ENCODE results near the gene PLEKHA6.

The PLEKHA6 gene

DNA sequence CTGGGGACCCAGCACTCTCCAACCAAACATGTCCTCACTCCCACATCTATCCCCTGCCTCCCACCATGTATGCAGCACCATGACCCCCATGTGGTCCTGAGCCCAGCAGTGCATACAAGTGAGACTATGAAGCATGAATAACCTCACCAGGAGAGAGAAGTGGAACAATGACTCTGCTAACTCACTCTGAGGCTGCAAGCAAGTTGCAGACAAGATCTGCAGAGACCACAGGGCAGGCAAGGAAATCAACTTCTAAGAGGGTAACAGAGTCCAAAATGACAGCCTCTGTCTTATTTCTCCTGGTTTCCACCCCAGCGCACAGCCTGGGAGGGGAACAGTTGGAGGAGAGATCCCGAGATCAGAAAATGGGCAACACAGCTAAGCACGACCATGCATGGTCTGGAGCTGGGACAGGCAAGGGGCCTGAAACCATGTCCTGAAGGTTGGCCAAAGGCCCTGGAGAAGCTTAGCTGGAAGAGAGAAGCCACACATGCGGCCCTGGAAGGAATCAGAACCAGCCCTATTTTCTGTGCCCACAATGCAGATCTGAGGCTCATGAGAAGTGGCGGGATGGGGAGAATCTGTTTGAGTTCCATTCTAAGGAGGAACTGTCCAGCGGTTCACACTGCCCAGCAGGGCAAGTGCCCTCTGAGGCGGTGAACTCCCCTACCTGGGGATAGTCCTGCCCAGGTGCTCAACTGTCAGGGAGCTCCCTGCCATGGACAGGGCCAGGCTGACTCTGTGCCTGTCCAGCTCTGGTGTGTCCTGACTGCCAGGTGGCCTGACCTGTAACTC is 181.0 kb downstream of the PLEKHA6 start:
- no peaks in the 10 kb centered on the region for H3K4me1 ChIP-seq (ENCODE audit: low read length)
- H4K20me1 ChIP-seq (ENCODE audit: insufficient read depth, low read length), result no peaks in the 10 kb centered on the region
- TF ChIP-seq EZH2phosphoT487 (IDR thresholded peaks at IDR 0.05; ENCODE audit: low read length) (no peak), EZH2 (optimal IDR thresholded peaks at IDR 0.05; ENCODE audit: low read depth, low read length) (no peak)
- TF ChIP-seq, protein P1, sequence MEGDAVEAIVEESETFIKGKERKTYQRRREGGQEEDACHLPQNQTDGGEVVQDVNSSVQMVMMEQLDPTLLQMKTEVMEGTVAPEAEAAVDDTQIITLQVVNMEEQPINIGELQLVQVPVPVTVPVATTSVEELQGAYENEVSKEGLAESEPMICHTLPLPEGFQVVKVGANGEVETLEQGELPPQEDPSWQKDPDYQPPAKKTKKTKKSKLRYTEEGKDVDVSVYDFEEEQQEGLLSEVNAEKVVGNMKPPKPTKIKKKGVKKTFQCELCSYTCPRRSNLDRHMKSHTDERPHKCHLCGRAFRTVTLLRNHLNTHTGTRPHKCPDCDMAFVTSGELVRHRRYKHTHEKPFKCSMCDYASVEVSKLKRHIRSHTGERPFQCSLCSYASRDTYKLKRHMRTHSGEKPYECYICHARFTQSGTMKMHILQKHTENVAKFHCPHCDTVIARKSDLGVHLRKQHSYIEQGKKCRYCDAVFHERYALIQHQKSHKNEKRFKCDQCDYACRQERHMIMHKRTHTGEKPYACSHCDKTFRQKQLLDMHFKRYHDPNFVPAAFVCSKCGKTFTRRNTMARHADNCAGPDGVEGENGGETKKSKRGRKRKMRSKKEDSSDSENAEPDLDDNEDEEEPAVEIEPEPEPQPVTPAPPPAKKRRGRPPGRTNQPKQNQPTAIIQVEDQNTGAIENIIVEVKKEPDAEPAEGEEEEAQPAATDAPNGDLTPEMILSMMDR (IDR thresholded peaks at IDR 0.05; ENCODE audit: low read length), result no peak
- no peak for DNase-seq
- no peak overlapping the region for H3K27ac ChIP-seq (ENCODE audit: low read length)
- no peaks in the 10 kb centered on the region for H3K36me3 ChIP-seq (replicated peaks; ENCODE audit: insufficient read depth, low read length)
- no peak overlapping the region for H3K4me2 ChIP-seq (ENCODE audit: low read depth, low read length)
- no peaks in the 10 kb centered on the region for H3K79me2 ChIP-seq (ENCODE audit: low read length)
- no peaks in the 10 kb centered on the region for H3K9me2 ChIP-seq (replicated peaks; ENCODE audit: insufficient read depth, low read length)
- H3F3A ChIP-seq (ENCODE audit: insufficient read depth, low read length), result no peaks in the 10 kb centered on the region
- no peak overlapping the region for H3K4me3 ChIP-seq (ENCODE audit: low read length)
- no peak overlapping the region for H3K9ac ChIP-seq (ENCODE audit: low read length)
- H3K9me3 ChIP-seq (replicated peaks; ENCODE audit: insufficient read depth, low read length), result no peaks in the 10 kb centered on the region
- peaks cover 15% of the 10 kb centered on the region; the same call in 1 of the 2 replicates for H3K27me3 ChIP-seq (replicated peaks; ENCODE audit: insufficient read depth, low read length)
- H2AFZ ChIP-seq (ENCODE audit: low read length), result no peak overlapping the region

DNA sequence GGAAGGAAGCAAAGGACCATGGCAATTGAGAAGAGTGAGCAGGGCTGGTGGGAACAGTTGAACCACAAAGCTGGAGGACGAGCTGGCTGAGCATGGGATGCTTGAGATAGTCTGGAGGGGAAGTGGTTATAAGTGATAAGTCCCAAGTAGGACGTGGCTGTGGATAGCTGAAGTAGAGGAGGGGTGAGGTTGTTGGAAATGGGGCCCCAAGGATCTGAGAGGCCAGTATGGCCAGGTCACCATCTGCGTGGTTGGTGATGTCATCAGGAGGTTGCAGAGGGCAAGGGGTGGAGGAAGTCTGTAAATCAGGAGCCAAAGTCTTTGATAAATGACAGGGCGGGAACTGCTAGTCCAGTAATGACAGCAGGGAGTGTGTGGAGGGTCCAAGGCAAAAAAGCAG is 182.6 kb downstream of the PLEKHA6 start:
- Histone ChIP-seq H3K9ac (ENCODE audit: low read length) (no peak overlapping the region), H3K4me2 (ENCODE audit: low read depth, low read length) (no peak overlapping the region), H3K4me3 (ENCODE audit: low read length) (no peak overlapping the region), H3K9me2 (replicated peaks; ENCODE audit: insufficient read depth, low read length) (no peaks in the 10 kb centered on the region), H3K27me3 (replicated peaks; ENCODE audit: insufficient read depth, low read length) (peaks cover 8% of the 10 kb centered on the region; the same call in 1 of the 2 replicates), H3K4me1 (ENCODE audit: low read length) (no peaks in the 10 kb centered on the region), H4K20me1 (ENCODE audit: insufficient read depth, low read length) (no peaks in the 10 kb centered on the region), H2AFZ (ENCODE audit: low read length) (no peak overlapping the region), H3K36me3 (replicated peaks; ENCODE audit: insufficient read depth, low read length) (no peaks in the 10 kb centered on the region), H3K79me2 (ENCODE audit: low read length) (no peaks in the 10 kb centered on the region), H3K9me3 (replicated peaks; ENCODE audit: insufficient read depth, low read length) (no peaks in the 10 kb centered on the region), H3K27ac (ENCODE audit: low read length) (no peak overlapping the region), H3F3A (ENCODE audit: insufficient read depth, low read length) (no peaks in the 10 kb centered on the region)
- DNase-seq, result no peak
- TF ChIP-seq, protein P1 (IDR thresholded peaks at IDR 0.05; ENCODE audit: low read length), result no peak
- no peak for TF ChIP-seq EZH2phosphoT487 (IDR thresholded peaks at IDR 0.05; ENCODE audit: low read length)
- TF ChIP-seq EZH2 (optimal IDR thresholded peaks at IDR 0.05; ENCODE audit: low read depth, low read length), result no peak

DNA sequence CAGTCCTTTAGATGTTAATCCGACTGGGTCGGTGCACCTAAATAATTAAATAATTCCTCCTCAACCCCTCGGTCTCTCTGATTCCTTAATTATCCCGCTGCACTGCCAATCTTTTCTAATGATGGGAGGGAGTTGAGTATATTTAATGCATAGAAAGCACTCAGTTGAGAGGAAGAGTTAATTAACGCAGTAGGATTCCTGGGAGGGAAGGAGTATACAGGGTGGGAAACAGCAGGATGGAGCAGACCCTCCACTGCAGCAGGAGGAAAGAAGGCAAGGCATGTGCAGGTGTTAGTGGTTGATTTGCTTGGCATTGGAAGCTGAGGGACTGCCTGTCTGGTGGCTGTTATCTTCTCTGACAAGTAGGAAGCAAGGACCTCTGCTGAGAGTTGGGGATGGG is 183.7 kb downstream of the PLEKHA6 start:
- Histone ChIP-seq H3F3A (ENCODE audit: insufficient read depth, low read length) (no peaks in the 10 kb centered on the region), H2AFZ (ENCODE audit: low read length) (no peak overlapping the region), H3K27me3 (replicated peaks; ENCODE audit: insufficient read depth, low read length) (peaks cover 8% of the 10 kb centered on the region; the same call in 1 of the 2 replicates), H3K79me2 (ENCODE audit: low read length) (no peaks in the 10 kb centered on the region), H3K4me2 (ENCODE audit: low read depth, low read length) (no peak overlapping the region), H3K9me3 (replicated peaks; ENCODE audit: insufficient read depth, low read length) (no peaks in the 10 kb centered on the region), H4K20me1 (ENCODE audit: insufficient read depth, low read length) (no peaks in the 10 kb centered on the region), H3K27ac (ENCODE audit: low read length) (no peak overlapping the region), H3K9ac (ENCODE audit: low read length) (no peak overlapping the region), H3K36me3 (replicated peaks; ENCODE audit: insufficient read depth, low read length) (no peaks in the 10 kb centered on the region), H3K4me3 (ENCODE audit: low read length) (no peak overlapping the region), H3K9me2 (replicated peaks; ENCODE audit: insufficient read depth, low read length) (no peaks in the 10 kb centered on the region), H3K4me1 (ENCODE audit: low read length) (no peaks in the 10 kb centered on the region)
- DNase-seq, result no peak
- TF ChIP-seq EZH2phosphoT487 (IDR thresholded peaks at IDR 0.05; ENCODE audit: low read length), result no peak
- TF ChIP-seq, protein P1 (IDR thresholded peaks at IDR 0.05; ENCODE audit: low read length), result no peak
- TF ChIP-seq EZH2 (optimal IDR thresholded peaks at IDR 0.05; ENCODE audit: low read depth, low read length), result no peak

All from MM.1S (cell line).